ENCODE measurements around the gene TCEA2. TPM values are rescaled to one million over a fixed set of nuclear protein-coding genes. Genes with fewer than 3 reads are reported as not detected.

Gene TCEA2
- total and polyA plus RNA-seq, 2 of the 13 experiments (the other 11 are each of a cell fraction or from before 2014, with no cell fraction given) = 28.1 to 33.7 TPM

GRCh38 chr20:64083378-64083803, 20.4 kb downstream of the TCEA2 start:
- ChIA-PET CTCF (ENCODE audit: low intra/inter-chr PET ratio, low total read pairs) (interaction anchor here (2.3 kb wide), 1 partner anchor 37 kb away, joined by 14 read pairs; no protein-coding TSS in a partner anchor), POLR2A (interaction anchor here (0.7 to 2.2 kb wide), 10 partner anchors 8 to 225 kb away, joined by 3 to 8 read pairs (median 3); partner anchors contain the start of genes PRPF6, TCEA2 and UCKL1)
- 7% methylated on average over 46 of the region's 52 CpGs for WGBS (ENCODE audit: low lambda C conversion rate)
- no peaks in the 10 kb centered on the region for H3K79me2 ChIP-seq (ENCODE audit: insufficient read depth, low read length)
- DNase-seq (ENCODE audit: low spot score) (peak; percentile 67), FAIRE-seq (no peak), ATAC-seq (peak; percentile 62)
- H3K36me3 ChIP-seq (replicated peaks in 1 of 2; ENCODE audit: control insufficient read depth in 1 of 2, insufficient read depth in 2 of 2, low read length in 2 of 2) = no peaks in the 10 kb centered on the region
- H2AFZ ChIP-seq (ENCODE audit: low read length) = no peak overlapping the region
- H3K9me3 ChIP-seq (ENCODE audit: low read length) = no peaks in the 10 kb centered on the region
- H3K4me1 ChIP-seq (ENCODE audit: insufficient read depth, low read length) = peaks cover 56% of the 10 kb centered on the region
- H3K27me3 ChIP-seq (ENCODE audit: control insufficient read depth in 1 of 2, insufficient read depth in 2 of 2, low read length in 2 of 2) = peaks cover 14 to 48% of the 10 kb centered on the region in 2 experiments
- intact Hi-C loops (cut with micrococcal nuclease; ENCODE audit: unreplicated experiment) (loop anchor here (1.0 kb wide), 1 partner anchor 37 kb away; no protein-coding TSS in a partner anchor), in situ Hi-C loops (cut with HindIII; ENCODE audit: extremely low pct_ligation_motif_present, low pct_unique_long_range_greater_than_20kb) (loop anchor here (5.0 kb wide), 1 partner anchor 34 kb away; no protein-coding TSS in a partner anchor)
- no peak overlapping the region for H3K9ac ChIP-seq (ENCODE audit: insufficient read depth, low read depth, low read length)
- no TSS peak for BruUV-seq (replicated peaks)
- H4K20me1 ChIP-seq (ENCODE audit: insufficient read depth, low read length) = peaks cover 9% of the 10 kb centered on the region; the same call in 1 of the 2 replicates
- peak overlapping the region; percentile 48 to 77 (median 58); a peak in 5 of 6 replicates for H3K4me3 ChIP-seq (replicated peaks in 1 of 3; ENCODE audit: insufficient read depth in 1 of 3, low read depth in 2 of 3, low read length in 3 of 3)
- H3K27ac ChIP-seq (ENCODE audit: extremely low read length, insufficient read depth, low read length) = no peak overlapping the region
- H3K4me2 ChIP-seq (ENCODE audit: low read depth, low read length) = peak overlapping the region; percentile 87
- no peak for TF ChIP-seq ZNF264 (CRISPR knock-in tag; IDR thresholded peaks at IDR 0.05)
- TF ChIP-seq MXD3 (CRISPR knock-in tag; IDR thresholded peaks at IDR 0.05) = no peak; the same call in 1 of the 2 replicates
- 0 out of 2 replicates have a peak, but pooled peaks have one; percentile 45 for TF ChIP-seq GATAD1 (CRISPR knock-in tag; IDR thresholded peaks at IDR 0.05)
- no peak for TF ChIP-seq TBX3 (IDR thresholded peaks at IDR 0.05; ENCODE audit: borderline replicate concordance)
- TF ChIP-seq ZNF556 (CRISPR knock-in tag; IDR thresholded peaks at IDR 0.05; ENCODE audit: borderline replicate concordance) = no peak; the same call in 1 of the 2 replicates
- TF ChIP-seq TIGD3 (CRISPR knock-in tag; IDR thresholded peaks at IDR 0.05; ENCODE audit: borderline replicate concordance) = no peak
- TF ChIP-seq FOXO4 (CRISPR knock-in tag; conservative IDR thresholded peaks at IDR 0.05) = no peak
- no peak for TF ChIP-seq ZBTB40 (IDR thresholded peaks at IDR 0.05)
- TF ChIP-seq ZBTB40 (CRISPR knock-in tag; IDR thresholded peaks at IDR 0.05) = 0 out of 2 replicates have a peak, but pooled peaks have one; percentile 43
- no peak for TF ChIP-seq BORCS8-MEF2B (CRISPR knock-in tag; IDR thresholded peaks at IDR 0.05)
